ENCODE data around the gene USP3.

DNA sequence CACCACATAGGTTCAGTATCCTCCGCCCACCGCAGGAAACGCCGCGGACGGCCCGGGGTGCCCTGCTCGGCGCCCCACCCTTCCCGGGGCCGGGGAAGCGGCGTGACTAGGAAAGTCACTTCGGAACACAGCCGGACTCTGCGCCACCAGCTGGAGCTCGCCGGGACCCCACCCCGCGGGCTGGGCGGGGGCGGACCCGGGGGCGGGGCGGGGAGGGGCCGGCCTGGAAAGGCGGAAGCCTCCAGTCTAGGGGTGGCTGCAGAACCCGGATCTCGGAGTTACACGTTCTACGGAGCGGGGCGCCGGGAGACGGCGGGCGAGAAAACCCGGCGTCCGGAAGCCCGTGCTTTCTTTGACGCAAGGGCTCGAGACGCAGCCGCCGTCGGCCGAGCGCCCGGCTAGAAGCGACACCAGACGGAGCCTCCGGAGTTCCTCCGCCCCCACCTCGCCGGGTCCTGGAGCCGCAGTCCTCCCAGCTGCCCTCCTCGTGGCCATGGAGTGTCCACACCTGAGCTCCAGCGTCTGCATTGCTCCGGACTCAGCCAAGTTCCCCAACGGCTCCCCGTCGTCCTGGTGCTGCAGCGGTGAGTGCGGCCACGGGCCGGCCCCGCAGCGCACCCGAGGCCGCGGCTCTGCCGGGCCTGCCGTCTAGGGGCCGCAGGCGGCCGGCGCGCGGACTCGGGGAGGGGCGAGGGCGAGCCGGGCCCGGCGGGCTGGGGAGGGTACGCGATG, at the start of gene USP3:
- TF ChIP-seq, protein P1, sequence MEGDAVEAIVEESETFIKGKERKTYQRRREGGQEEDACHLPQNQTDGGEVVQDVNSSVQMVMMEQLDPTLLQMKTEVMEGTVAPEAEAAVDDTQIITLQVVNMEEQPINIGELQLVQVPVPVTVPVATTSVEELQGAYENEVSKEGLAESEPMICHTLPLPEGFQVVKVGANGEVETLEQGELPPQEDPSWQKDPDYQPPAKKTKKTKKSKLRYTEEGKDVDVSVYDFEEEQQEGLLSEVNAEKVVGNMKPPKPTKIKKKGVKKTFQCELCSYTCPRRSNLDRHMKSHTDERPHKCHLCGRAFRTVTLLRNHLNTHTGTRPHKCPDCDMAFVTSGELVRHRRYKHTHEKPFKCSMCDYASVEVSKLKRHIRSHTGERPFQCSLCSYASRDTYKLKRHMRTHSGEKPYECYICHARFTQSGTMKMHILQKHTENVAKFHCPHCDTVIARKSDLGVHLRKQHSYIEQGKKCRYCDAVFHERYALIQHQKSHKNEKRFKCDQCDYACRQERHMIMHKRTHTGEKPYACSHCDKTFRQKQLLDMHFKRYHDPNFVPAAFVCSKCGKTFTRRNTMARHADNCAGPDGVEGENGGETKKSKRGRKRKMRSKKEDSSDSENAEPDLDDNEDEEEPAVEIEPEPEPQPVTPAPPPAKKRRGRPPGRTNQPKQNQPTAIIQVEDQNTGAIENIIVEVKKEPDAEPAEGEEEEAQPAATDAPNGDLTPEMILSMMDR (IDR thresholded peaks at IDR 0.05), result peak; percentile 21 to 68 (median 38)
- peak; percentile 62 to 85 for TF ChIP-seq POLR2A (IDR thresholded peaks at IDR 0.05)

Measured in heart left ventricle (tissue), 13 donors.